GM23338 (cell line): ENCODE data around the gene FAM78B. TPM values are rescaled to one million over a fixed set of nuclear protein-coding genes. Genes with fewer than 3 reads are reported as not detected.

Source experiments
- ATAC-seq: fragments of 200-7000 bp; cut with Tn5 transposase; 3 replicates; pipeline ENCODE4 v1.9.1; 2020
- DNase-seq: peaks from one replicate; pipeline ENCODE4 v3.0.0-alpha.2; 2015; ENCODE audit warnings: low spot score
- H2AFZ ChIP-seq: fragments of 200-600 bp; sonication (generic); 2 replicates; pipeline ENCODE4 v1.8.0; 2016; ENCODE audit warnings: antibody characterized with exemption, mild to moderate bottlenecking, moderate library complexity
- H3F3A ChIP-seq: fragments of 200-600 bp; sonication (generic); replicated peaks from 2 replicates; pipeline ENCODE4 v1.8.0; 2017; ENCODE audit warnings: antibody characterized with exemption, mixed run types, low read depth
- H3K27ac ChIP-seq: fragments of 200-600 bp; sonication (generic); 2 replicates; pipeline ENCODE4 v1.6.1; 2016; ENCODE audit warnings: low read depth
- H3K27me3 ChIP-seq: fragments of 200-600 bp; sonication (generic); 2 replicates; pipeline ENCODE4 v1.8.0; 2016; ENCODE audit warnings: mild to moderate bottlenecking, mixed run types, moderate library complexity; ENCODE audit not compliant: insufficient read depth
- H3K36me3 ChIP-seq: fragments of 200-600 bp; sonication (generic); 2 replicates; pipeline ENCODE4 v1.8.0; 2016; ENCODE audit warnings: mild to moderate bottlenecking; ENCODE audit not compliant: insufficient read depth
- H3K4me1 ChIP-seq: fragments of 200-600 bp; sonication (generic); 2 replicates; pipeline ENCODE4 v1.8.0; 2016; ENCODE audit warnings: mild to moderate bottlenecking, moderate library complexity; ENCODE audit not compliant: insufficient read depth
- H3K4me2 ChIP-seq: fragments of 200-600 bp; sonication (generic); 2 replicates; pipeline ENCODE4 v1.7.1; 2017; ENCODE audit warnings: mixed run types
- H3K4me3 ChIP-seq: fragments of 200-600 bp; sonication (generic); 2 replicates; pipeline ENCODE4 v1.6.1; 2016; ENCODE audit warnings: mixed run types
- H3K79me2 ChIP-seq: fragments of 200-600 bp; sonication (generic); replicated peaks from 2 replicates; pipeline ENCODE4 v1.8.0; 2017; ENCODE audit warnings: mild to moderate bottlenecking; ENCODE audit not compliant: insufficient read depth
- H3K9me2 ChIP-seq: fragments of 200-600 bp; sonication (generic); 2 replicates; pipeline ENCODE4 v1.8.0; 2017; ENCODE audit not compliant: insufficient read depth
- H4K20me1 ChIP-seq: fragments of 200-600 bp; sonication (generic); replicated peaks from 2 replicates; pipeline ENCODE4 v1.8.0; 2017; ENCODE audit warnings: mild to moderate bottlenecking; ENCODE audit not compliant: insufficient read depth
- H3K27ac Mint-ChIP-seq: 2 replicates; pipeline ENCODE4 v1.8.0; 2020; ENCODE audit warnings: inconsistent platforms, mild to moderate bottlenecking, moderate library complexity, mixed read lengths
- H3K27me3 Mint-ChIP-seq: 3 replicates; pipeline ENCODE4 v1.8.0; 2022; ENCODE audit warnings: low read depth, mild to moderate bottlenecking, moderate library complexity, mixed read lengths, inconsistent platforms; ENCODE audit not compliant: insufficient read depth, poor library complexity
- H3K36me3 Mint-ChIP-seq: 3 replicates; pipeline ENCODE4 v1.8.0; 2021; ENCODE audit warnings: low read depth, mild to moderate bottlenecking, inconsistent platforms, moderate library complexity, mixed read lengths
- H3K4me1 Mint-ChIP-seq: 3 replicates; pipeline ENCODE4 v1.8.0; 2020; ENCODE audit warnings: mild to moderate bottlenecking, inconsistent platforms, mixed read lengths
- H3K4me3 Mint-ChIP-seq: 3 replicates; pipeline ENCODE4 v1.8.0; 2021; ENCODE audit warnings: moderate library complexity, mild to moderate bottlenecking, inconsistent platforms, mixed read lengths
- H3K9me3 Mint-ChIP-seq: 3 replicates; pipeline ENCODE4 v1.8.0; 2020; ENCODE audit warnings: moderate library complexity, mild to moderate bottlenecking, inconsistent platforms, mixed read lengths
- CREB1 ChIP-seq: fragments of 250-450 bp; sonication (Bioruptor Pico); IDR thresholded peaks from 2 replicates; pipeline ENCODE4 v1.5.0; 2020; ENCODE audit warnings: low read depth, mild to moderate bottlenecking, moderate library complexity
- EZH2 ChIP-seq: fragments of 200-600 bp; sonication (generic); IDR thresholded peaks from one replicate; pipeline ENCODE4 v1.8.0; 2017; ENCODE audit warnings: antibody characterized with exemption, mild to moderate bottlenecking, low read depth; ENCODE audit not compliant: unreplicated experiment
- EZH2phosphoT487 ChIP-seq: fragments of 200-600 bp; sonication (generic); IDR thresholded peaks from one replicate; pipeline ENCODE4 v1.8.1; 2018; ENCODE audit warnings: antibody characterized with exemption; ENCODE audit not compliant: unreplicated experiment
- JUNB ChIP-seq: IDR thresholded peaks from one replicate; pipeline ENCODE4 v1.6.1; 2016; ENCODE audit warnings: antibody characterized with exemption; ENCODE audit not compliant: unreplicated experiment
- POLR2AphosphoS5 ChIP-seq: IDR thresholded peaks from 2 replicates; pipeline ENCODE4 v1.6.1; 2016; ENCODE audit warnings: antibody characterized with exemption, low read depth
- ZNF331 ChIP-seq: fragments of 250-450 bp; sonication (Bioruptor Pico); IDR thresholded peaks from 2 replicates; pipeline ENCODE4 v1.5.0; 2020; ENCODE audit warnings: low read depth, mild to moderate bottlenecking, moderate library complexity
- polyA plus RNA-seq: library from polyadenylated mRNA; unstranded; fragments of >200 nt; fragmentation: Nextera tagmentation; extraction: Ambion mirVana; gene quantifications from 2 replicates; pipeline ENCODE4 v1.2.1, GENCODE V29; 2016
- total RNA-seq: library from RNA; depleted of rRNA; stranded (reverse); fragments of >200 nt; shearing (Covaris generic); gene quantifications from 2 replicates; pipeline ENCODE4 v1.2.3, GENCODE V29; 2014
- TF ChIP-seq, protein P1 (sequence below): IDR thresholded peaks from one replicate; pipeline ENCODE4 v1.6.1; 2018; ENCODE audit warnings: antibody characterized with exemption; ENCODE audit not compliant: unreplicated experiment
- TF ChIP-seq, protein P2 (sequence below), 2 experiments: fragments of 200-600 bp in 1 of 2; sonication (generic) in 1 of 2; conservative IDR thresholded peaks; 2 replicates each; pipeline versions ENCODE4 v1.5.1 to v1.6.1; 2016 to 2017; ENCODE audit warnings: antibody characterized with exemption in 2 of 2, low read depth in 2 of 2, mild to moderate bottlenecking in 2 of 2, moderate library complexity in 1 of 2

Gene FAM78B
- total and polyA plus RNA-seq, 2 experiments from 2014 or later, result 1.6 to 4.6 TPM

DNA sequence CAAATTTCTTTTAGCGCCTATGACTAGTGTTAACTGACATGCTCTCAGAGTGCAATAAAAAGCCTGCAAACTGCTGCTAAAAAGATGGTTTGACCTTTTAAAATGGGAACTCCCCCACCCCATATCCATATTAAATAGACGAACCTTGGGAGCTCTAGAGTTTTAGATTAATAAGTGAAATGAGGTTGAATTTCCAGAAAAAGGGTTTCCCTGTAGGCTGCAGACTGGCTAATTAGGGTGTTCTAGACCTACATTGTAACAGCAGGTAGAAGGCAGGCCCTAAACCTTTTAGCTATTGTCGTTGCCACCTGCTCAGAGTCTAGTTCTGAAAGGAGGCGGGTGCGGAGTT is 2.2 kb downstream of the FAM78B start:
- H3K36me3 Mint-ChIP-seq, result no peaks in the 10 kb centered on the region
- H3K27me3 Mint-ChIP-seq, result peaks cover 42% of the 10 kb centered on the region
- H3K4me1 ChIP-seq, result peaks cover 7% of the 10 kb centered on the region
- H3F3A ChIP-seq, result no peaks in the 10 kb centered on the region
- no peak overlapping the region for H3K27ac ChIP-seq
- H3K79me2 ChIP-seq, result peaks cover 6% of the 10 kb centered on the region; the same call in 1 of the 2 replicates
- no peak overlapping the region for H2AFZ ChIP-seq
- H3K27me3 ChIP-seq, result peaks cover 40% of the 10 kb centered on the region
- H3K4me3 Mint-ChIP-seq, result peak overlapping the region; percentile 82
- no peaks in the 10 kb centered on the region for H3K36me3 ChIP-seq
- H3K9me2 ChIP-seq, result no peaks in the 10 kb centered on the region
- peaks cover 2% of the 10 kb centered on the region; the same call in 1 of the 3 replicates for H3K9me3 Mint-ChIP-seq
- no peak overlapping the region for H3K27ac Mint-ChIP-seq
- no peak for DNase-seq
- H3K4me2 ChIP-seq, result peak overlapping the region; percentile 94
- H3K4me1 Mint-ChIP-seq, result peaks cover 13% of the 10 kb centered on the region
- TF ChIP-seq EZH2, result peak; percentile 51
- no peak for TF ChIP-seq CREB1 (CRISPR knock-in tag)
- TF ChIP-seq, protein P1, sequence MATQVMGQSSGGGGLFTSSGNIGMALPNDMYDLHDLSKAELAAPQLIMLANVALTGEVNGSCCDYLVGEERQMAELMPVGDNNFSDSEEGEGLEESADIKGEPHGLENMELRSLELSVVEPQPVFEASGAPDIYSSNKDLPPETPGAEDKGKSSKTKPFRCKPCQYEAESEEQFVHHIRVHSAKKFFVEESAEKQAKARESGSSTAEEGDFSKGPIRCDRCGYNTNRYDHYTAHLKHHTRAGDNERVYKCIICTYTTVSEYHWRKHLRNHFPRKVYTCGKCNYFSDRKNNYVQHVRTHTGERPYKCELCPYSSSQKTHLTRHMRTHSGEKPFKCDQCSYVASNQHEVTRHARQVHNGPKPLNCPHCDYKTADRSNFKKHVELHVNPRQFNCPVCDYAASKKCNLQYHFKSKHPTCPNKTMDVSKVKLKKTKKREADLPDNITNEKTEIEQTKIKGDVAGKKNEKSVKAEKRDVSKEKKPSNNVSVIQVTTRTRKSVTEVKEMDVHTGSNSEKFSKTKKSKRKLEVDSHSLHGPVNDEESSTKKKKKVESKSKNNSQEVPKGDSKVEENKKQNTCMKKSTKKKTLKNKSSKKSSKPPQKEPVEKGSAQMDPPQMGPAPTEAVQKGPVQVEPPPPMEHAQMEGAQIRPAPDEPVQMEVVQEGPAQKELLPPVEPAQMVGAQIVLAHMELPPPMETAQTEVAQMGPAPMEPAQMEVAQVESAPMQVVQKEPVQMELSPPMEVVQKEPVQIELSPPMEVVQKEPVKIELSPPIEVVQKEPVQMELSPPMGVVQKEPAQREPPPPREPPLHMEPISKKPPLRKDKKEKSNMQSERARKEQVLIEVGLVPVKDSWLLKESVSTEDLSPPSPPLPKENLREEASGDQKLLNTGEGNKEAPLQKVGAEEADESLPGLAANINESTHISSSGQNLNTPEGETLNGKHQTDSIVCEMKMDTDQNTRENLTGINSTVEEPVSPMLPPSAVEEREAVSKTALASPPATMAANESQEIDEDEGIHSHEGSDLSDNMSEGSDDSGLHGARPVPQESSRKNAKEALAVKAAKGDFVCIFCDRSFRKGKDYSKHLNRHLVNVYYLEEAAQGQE, result no peak
- TF ChIP-seq POLR2AphosphoS5, result no peak
- TF ChIP-seq, protein P2, sequence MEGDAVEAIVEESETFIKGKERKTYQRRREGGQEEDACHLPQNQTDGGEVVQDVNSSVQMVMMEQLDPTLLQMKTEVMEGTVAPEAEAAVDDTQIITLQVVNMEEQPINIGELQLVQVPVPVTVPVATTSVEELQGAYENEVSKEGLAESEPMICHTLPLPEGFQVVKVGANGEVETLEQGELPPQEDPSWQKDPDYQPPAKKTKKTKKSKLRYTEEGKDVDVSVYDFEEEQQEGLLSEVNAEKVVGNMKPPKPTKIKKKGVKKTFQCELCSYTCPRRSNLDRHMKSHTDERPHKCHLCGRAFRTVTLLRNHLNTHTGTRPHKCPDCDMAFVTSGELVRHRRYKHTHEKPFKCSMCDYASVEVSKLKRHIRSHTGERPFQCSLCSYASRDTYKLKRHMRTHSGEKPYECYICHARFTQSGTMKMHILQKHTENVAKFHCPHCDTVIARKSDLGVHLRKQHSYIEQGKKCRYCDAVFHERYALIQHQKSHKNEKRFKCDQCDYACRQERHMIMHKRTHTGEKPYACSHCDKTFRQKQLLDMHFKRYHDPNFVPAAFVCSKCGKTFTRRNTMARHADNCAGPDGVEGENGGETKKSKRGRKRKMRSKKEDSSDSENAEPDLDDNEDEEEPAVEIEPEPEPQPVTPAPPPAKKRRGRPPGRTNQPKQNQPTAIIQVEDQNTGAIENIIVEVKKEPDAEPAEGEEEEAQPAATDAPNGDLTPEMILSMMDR (conservative IDR thresholded peaks at IDR 0.05; ENCODE audit: low read depth in 2 of 2), result no peak
- H4K20me1 ChIP-seq, result peaks cover 4% of the 10 kb centered on the region; the same call in 1 of the 2 replicates
- no peak for ATAC-seq
- peak overlapping the region; percentile 83 for H3K4me3 ChIP-seq

DNA sequence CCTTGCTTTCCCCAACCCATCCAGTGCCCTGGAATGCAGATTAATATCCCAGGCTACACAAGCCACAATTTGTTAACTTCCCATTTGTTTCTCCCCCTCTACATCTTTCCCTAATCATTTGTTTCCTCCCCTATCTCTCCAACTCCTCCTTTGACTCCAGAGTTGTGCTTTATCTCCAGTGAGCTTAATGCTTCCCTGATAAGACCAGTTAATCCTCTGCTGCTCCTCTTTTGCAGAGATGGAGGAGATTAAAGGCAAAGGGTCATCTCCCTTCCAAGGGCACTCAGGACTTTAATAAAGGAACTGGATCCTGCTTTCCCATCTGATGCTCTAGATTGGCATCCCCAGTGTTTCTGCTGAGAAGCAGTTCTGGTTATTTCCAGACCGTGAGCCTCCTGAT is 7.1 kb downstream of the FAM78B start:
- no peak overlapping the region for H3K4me3 ChIP-seq

More for the DNA sequence above, 7.1 kb downstream of the FAM78B start:
- Mint-ChIP-seq H3K9me3 (no peaks in the 10 kb centered on the region), H3K4me3 (no peak overlapping the region), H3K4me1 (no peaks in the 10 kb centered on the region; the same call in 2 of the 3 replicates), H3K36me3 (no peaks in the 10 kb centered on the region), H3K27me3 (peaks cover 19% of the 10 kb centered on the region), H3K27ac (no peak overlapping the region)
- ATAC-seq, result no peak
- peaks cover 6% of the 10 kb centered on the region; the same call in 1 of the 2 replicates for H3K79me2 ChIP-seq
- H3K36me3 ChIP-seq, result no peaks in the 10 kb centered on the region
- H3K4me2 ChIP-seq, result no peak overlapping the region
- TF ChIP-seq ZNF331 (CRISPR knock-in tag) (no peak), JUNB (no peak), EZH2phosphoT487 (no peak)
- TF ChIP-seq, protein P2 (conservative IDR thresholded peaks at IDR 0.05; ENCODE audit: low read depth in 2 of 2), result no peak
- H3K4me1 ChIP-seq, result no peaks in the 10 kb centered on the region
- no peaks in the 10 kb centered on the region for H3K9me2 ChIP-seq
- H3K27me3 ChIP-seq, result peaks cover 20% of the 10 kb centered on the region
- H3K27ac ChIP-seq, result no peak overlapping the region
- no peaks in the 10 kb centered on the region for H3F3A ChIP-seq
- DNase-seq, result no peak
- H4K20me1 ChIP-seq, result peaks cover 4% of the 10 kb centered on the region; the same call in 1 of the 2 replicates
- H2AFZ ChIP-seq, result no peak overlapping the region
